T47D (cell line): ENCODE results near the gene MYO9A.
A peak's percentile ranks its signal among the peaks of the same experiment; 100 is the strongest.
"Not testable (repeated sequence)": the region's sequence is repeated elsewhere in the genome, so short reads cannot be mapped to it uniquely, and the experiment has no call there.

ENCODE experiments used
- DNase-seq, 2 experiments: peaks; one replicate each; pipeline versions ENCODE4 v3.0.0 to v3.0.0-alpha.2; 2011 to 2012; ENCODE audit warnings: low read depth in 1 of 2, low spot score in 1 of 2
- JUND ChIP-seq: IDR thresholded peaks from 2 replicates; pipeline ENCODE4 v1.6.1; 2012; ENCODE audit warnings: low read depth
- in situ Hi-C: cut with HindIII; loops from 2 replicates; pipeline ENCODE4 v1.10.0; 2016; ENCODE audit warnings: low sequenced_read_pairs, low pct_unique_long_range_greater_than_20kb

Gene MYO9A

DNA sequence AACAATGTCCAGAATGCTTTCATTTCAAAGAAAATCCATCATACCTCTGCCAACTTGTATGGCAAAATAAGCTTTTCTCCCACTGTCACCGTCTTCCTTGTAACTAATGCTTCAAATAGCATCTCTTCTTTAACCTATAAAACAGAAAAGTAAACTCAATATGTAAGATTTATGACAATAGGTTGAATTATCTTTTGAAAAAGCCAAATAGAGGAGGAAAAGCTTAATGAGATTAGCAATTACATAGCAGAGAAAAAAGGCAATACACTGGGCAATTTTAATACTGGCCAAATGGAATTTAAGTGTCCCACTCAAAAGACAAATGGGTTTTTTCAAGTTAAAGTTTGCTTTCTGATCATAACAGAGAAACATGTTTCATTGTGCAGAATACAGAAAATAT, 118.1 kb downstream of the MYO9A start:
- DNase-seq, result no peak
- TF ChIP-seq JUND, result no peak
- in situ Hi-C loops, result no loop called here

DNA sequence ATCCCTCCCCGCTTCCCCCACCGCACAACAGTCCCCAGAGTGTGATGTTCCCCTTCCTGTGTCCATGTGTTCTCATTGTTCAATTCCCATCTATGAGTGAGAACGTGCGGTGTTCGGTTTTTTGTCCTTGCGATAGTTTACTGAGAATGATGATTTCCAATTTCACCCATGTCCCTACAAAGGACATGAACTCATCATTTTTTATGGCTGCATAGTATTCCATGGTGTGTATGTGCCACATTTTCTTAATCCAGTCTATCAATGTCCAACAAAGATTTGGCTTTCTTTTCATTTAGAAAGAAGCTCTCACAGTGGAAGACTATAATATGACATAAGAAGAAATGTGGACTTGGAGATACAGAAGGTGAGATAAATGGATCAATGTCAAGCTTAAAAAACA, 119.2 kb downstream of the MYO9A start:
- DNase-seq, in situ Hi-C loops: not testable (repeated sequence)

DNA sequence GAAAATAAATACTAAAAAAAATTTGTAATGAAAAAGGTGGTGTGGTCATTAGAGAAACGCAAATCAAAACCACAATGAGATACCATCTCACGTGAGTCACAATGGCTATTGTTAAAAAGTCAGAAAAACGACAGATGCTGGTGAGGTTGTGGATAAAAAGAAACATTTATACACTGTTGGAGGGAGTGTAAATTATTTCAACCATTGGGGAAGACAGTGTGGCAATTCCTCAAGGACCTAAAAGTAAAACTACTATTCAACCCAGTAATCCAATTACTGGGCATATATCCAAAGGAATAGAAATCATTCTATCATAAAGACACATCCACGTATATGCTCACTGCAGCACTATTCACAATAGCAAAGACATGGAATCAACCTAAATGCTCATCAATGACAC, 120.3 kb downstream of the MYO9A start:
- in situ Hi-C loops, result no loop called here
- DNase-seq, result no peak
- TF ChIP-seq JUND, result no peak

DNA sequence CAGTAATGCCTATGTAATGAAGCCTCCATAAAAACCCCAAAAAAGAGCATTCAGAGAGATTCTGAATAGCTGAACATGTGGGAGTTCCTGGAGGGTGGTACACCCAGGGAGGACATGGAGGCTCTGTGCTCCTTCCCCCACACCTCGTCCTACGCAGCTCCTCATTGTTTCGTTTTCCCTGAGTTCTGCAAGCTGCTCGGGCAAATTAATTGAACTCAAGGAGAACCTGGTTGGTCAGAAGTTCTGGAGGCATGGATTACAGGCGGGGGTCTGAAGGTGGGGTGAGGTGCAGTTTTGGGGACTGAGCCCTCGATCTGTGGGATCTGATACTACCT, 142.2 kb downstream of the MYO9A start:
- DNase-seq, result no peak
- TF ChIP-seq JUND, result no peak
- in situ Hi-C loops, result no loop called here

DNA sequence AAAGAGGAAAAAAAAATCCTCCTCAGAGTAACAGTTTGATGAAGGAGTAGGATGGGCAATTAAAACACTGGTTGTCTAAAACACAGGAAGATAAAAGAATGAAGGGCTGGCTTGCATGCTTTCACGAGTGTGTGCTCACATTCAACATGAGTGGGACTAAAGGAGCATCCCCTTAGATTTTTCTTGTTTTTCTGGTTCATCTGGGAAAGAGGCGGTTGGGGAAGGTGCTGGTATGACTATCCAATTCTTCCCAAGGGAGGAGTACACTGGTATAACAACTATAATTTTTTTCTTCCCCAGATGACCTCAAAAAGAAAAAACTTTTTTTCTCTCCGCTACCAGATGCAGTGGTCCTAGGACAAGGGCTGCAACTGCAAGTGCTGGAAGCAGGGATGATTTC, 143.7 kb downstream of the MYO9A start:
- no peak for TF ChIP-seq JUND
- in situ Hi-C loops, result no loop called here
- peak in 1 of 2 experiments; percentile 26 for DNase-seq

DNA sequence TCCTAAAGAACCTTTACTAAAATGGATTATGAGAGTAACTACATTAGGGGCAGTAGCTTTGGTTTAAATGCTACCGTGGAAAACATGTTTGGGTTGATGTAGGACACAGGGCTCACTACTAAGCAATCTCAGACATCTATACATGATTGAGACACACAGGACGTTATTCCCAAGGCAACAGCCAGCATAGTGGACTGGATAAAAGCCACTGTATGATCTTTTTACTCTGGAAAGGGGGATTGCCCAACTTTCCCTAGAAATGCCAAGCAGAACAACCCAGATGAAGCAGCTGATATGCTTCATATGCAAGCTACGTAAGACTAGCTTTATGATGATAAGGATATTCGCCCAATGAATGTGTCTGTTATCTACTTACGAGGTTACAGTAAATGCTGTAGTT, 144.6 kb downstream of the MYO9A start:
- no peak for DNase-seq
- in situ Hi-C loops, result no loop called here
- TF ChIP-seq JUND, result no peak

DNA sequence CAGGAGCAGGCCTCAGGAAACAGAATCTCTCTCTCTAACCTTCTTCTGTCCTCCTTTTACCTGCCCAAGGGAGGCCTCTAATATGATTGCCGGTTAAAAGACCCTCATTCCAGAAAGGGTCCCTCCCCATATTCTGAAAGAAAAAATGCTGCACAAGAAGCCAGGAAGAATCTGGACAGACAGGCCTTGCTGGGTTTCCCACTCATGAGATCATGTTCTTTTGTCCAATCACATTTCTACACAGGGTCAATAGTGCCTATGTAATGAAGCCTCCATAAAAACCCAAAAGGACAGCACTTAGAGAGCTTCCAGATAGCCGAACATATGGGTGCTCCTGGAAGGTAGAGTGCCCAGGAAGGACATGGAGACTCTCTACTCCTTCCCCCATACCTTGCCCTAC, 146.0 kb downstream of the MYO9A start:
- in situ Hi-C loops, result no loop called here
- peak; percentile 46; the same call in 1 of the 2 replicates for TF ChIP-seq JUND
- DNase-seq, result peak in 1 of 2 experiments; percentile 84

DNA sequence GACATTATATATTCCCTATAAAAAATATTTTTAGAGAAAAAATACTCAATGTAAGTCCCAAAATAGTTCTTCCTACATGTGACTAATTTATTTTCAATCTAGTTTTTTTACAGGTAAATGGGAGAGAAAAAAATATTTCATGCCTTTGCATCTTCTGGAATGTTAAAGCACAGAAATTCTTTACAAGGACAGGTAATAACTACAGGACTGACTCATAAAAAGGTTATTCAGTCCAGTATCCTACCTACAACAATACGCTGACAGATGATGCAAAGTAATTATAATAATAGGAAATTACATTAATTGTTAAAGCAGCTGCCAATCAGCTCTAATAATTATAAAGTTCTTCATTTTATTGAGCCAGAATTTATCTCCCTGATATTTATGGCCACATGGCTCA, 147.5 kb downstream of the MYO9A start:
- DNase-seq, result no peak
- in situ Hi-C loops, result no loop called here
- TF ChIP-seq JUND, result no peak

DNA sequence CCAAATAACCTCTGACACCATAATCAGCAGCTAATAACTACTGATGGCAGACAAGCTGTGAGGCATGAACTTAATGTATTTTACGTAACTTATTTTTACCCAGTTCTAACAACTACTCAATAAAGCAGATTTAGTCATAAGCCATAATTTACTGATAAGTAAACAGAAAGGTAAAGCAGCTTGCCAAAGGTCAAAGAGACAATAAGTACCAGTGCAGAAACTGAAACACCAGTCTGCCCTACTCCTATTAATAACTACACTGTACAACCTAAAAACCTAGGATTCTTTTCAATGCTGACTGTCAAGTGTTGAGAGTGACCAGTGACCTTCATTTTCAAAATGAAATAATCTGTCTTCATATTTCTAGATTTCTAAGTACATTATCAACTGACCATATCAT, 155.4 kb downstream of the MYO9A start:
- DNase-seq, result no peak
- TF ChIP-seq JUND, result no peak
- in situ Hi-C loops, result no loop called here

DNA sequence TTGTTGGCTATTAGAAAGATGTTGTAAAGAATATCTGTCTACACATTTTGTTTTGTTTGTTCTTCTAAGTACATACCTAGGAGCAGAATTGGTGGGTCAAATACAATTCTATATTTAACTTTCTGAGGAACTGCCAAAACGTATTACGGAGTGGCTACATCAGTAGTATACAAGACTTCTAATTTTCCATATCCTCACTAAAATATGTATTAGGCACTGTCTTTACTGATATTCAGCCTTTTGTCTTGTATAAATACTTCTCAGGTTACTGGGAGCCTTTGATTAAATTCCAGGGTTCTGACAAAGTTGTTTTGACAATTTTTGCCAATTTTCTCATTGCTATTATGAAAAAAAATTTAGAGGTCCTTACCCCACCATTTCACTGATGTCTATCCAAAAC, 160.9 kb downstream of the MYO9A start:
- in situ Hi-C loops, result no loop called here
- no peak for TF ChIP-seq JUND
- DNase-seq, result no peak

DNA sequence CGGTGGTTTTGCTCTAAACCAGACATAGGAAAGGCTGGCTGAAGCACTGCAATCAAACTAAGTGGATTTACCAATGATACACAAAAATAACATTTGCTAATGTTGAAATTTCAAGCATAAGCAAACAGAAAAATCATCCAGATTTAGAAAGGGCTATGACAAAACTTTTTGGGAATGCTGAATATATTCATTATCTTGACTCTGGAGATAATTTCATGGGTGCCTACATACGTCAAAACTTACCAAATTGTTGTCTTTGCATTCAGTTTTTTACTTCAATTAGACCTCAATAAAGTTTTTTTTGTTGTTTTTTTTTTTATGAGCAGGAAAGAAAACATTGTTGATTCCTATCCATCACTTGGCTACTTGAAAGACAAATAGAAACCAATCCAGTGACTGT, 166.8 kb downstream of the MYO9A start:
- no peak for TF ChIP-seq JUND
- in situ Hi-C loops, result no loop called here
- DNase-seq, result no peak

DNA sequence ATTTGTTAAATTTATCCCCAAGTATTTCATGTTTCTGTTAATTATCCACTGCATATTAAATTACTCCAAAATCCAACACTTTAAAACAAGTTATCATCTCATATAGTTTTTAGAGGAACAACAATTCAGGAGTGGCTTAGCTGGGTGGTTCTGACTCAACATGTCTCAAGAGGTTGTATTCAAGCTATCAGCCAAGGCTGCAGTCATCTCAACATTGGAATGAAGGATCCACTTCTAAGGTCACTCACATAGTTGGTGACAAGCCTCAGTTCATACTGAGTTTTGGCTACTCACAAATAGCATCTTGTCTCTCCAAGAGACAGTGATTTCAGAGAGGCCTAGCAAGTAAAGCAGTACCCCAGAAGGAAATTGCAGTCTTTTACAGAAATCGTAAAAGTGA, 172.9 kb downstream of the MYO9A start:
- no peak for TF ChIP-seq JUND
- DNase-seq, result no peak
- in situ Hi-C loops, result no loop called here

DNA sequence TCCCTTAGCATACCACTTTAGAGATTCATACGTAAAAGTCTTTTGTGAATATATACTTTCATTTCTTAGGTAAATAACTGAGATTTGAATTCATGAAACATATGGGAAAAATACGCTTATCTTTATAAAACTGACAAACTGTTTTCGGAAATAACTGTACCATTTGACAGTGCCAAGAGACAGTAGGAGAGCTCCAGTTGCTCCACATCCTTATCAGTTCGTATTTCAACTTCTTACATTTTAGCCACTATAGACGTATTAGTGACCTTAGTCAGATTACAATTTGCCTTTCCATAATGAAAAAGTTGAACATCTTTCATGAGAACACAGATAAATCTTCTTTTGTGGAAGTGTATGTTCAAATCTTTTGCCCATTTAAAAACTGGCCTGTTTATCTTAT, 174.1 kb downstream of the MYO9A start:
- TF ChIP-seq JUND, result no peak
- in situ Hi-C loops, result no loop called here
- DNase-seq, result no peak

DNA sequence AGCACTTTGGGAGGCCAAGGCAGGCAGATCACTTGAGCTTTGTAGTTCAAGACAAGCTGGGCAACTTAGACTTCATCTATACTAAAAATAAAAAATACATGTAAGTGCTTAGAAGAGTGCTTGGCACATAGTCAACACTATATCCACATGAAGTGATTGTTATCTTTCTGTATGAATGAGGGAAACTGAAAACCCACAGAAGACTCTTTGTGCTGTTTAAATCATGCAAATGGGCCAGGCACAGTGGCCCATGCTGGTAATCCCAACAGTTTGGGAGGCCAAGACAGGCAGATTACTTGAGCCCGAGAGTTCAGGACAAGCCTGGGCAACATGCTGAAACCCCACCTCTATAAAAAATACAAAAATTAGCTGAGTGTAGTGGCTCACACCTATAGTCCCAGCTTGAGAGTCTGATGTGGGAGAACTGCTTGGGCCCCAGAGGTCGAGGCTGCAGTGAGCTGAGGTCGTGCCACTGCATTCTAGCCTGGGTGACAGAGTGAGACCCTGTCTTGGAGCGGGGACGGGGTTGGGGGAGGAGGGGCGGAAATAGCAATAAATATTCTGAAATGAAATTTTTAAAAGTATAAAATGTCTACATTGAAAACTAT, 177.9 kb downstream of the MYO9A start:
- in situ Hi-C loops, result no loop called here

More for the DNA sequence above, 177.9 kb downstream of the MYO9A start:
- no peak for DNase-seq
- no peak for TF ChIP-seq JUND
